Testis (tissue), 2 donors: Measurements from ENCODE around the gene IL17REL.

Source experiments
- POLR2A ChIP-seq: fragments of 450-650 bp; IDR thresholded peaks from one replicate; pipeline ENCODE4 v1.6.1; 2017; ENCODE audit warnings: antibody characterized with exemption, mild to moderate bottlenecking, moderate library complexity
- TF ChIP-seq, protein P1 (sequence below), 3 experiments: fragments of 450-650 bp in 2 of 3; fragments of 200-600 bp in 1 of 3; sonication (generic) in 1 of 3; IDR thresholded peaks; one replicate each; pipeline ENCODE4 v1.5.1; 2016 to 2019; ENCODE audit warnings: antibody characterized with exemption in 3 of 3, mild to moderate bottlenecking in 2 of 3, moderate library complexity in 1 of 3

DNA sequence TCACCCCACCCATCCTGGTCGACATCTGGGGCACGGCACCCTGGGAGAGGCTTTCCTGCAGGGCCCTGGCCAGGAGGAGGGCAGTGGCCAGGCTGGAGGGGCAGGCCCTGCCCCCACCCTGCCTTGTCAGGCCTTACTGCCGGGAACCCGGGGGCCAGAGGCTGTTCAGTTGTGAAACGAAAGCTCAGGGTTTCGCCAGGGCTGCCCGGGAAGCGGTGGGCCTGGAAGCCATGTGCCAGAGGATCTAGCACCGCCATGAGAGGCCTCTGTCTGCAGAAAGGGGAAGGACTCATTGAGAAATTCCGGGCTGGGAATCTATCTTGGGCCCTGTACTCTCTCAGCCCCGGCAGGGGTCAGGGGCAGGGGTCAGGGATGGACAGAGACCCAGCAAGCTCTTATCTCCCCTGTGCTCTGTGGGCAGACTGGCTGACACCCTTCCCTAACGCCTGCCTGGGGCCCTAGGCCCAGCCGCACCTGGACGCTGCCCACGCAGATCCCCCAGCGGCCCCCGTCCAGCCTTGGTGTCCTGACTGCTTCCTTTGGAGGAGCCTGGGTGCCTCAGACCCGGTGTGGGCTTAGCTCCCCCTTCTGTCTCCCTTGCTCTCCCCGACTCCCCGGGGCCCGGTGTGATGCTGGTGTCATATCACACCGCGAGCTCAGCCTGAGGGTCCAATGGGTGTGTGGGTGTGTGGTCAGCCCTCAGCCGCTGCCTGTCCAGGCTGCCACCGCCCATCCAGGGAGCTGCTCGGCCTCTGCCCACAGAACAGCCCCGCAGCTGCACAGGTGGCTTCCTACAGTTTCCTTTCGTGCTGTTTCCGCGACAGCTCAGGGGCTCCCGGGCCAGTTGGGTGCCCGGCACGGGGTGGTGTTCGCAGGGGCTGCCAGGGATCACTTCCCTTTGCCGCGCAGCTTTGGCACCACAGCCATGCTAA is 45.5 kb downstream of the IL17REL start:
- TF ChIP-seq, protein P1, sequence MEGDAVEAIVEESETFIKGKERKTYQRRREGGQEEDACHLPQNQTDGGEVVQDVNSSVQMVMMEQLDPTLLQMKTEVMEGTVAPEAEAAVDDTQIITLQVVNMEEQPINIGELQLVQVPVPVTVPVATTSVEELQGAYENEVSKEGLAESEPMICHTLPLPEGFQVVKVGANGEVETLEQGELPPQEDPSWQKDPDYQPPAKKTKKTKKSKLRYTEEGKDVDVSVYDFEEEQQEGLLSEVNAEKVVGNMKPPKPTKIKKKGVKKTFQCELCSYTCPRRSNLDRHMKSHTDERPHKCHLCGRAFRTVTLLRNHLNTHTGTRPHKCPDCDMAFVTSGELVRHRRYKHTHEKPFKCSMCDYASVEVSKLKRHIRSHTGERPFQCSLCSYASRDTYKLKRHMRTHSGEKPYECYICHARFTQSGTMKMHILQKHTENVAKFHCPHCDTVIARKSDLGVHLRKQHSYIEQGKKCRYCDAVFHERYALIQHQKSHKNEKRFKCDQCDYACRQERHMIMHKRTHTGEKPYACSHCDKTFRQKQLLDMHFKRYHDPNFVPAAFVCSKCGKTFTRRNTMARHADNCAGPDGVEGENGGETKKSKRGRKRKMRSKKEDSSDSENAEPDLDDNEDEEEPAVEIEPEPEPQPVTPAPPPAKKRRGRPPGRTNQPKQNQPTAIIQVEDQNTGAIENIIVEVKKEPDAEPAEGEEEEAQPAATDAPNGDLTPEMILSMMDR (IDR thresholded peaks at IDR 0.05): no peak
- no peak for TF ChIP-seq POLR2A
